Measurements from ENCODE around the gene WDFY2.
A peak's percentile ranks its signal among the peaks of the same experiment; 100 is the strongest.

The WDFY2 gene

GRCh38 chr13:51727634-51728274 lies 143.5 kb downstream of the WDFY2 start:
- Histone ChIP-seq H3K27ac (no peak overlapping the region), H3K36me3 (peaks cover 37% of the 10 kb centered on the region), H3K9me3 (no peaks in the 10 kb centered on the region), H3K4me1 (ENCODE audit: control insufficient read depth in 1 of 2, insufficient read depth in 1 of 2, low read depth in 1 of 2, low read length in 1 of 2) (peaks cover 3% of the 10 kb centered on the region in 2 experiments), H3K27me3 (no peaks in the 10 kb centered on the region), H3K4me3 (ENCODE audit: low read depth in 1 of 2, low read length in 1 of 2) (no peak overlapping the region)
- no peak for TF ChIP-seq CTCF (IDR thresholded peaks at IDR 0.05)

- H3K27ac ChIP-seq = no peak overlapping the region
- no peak for TF ChIP-seq CTCF (IDR thresholded peaks at IDR 0.05)
- peaks cover 37% of the 10 kb centered on the region for H3K36me3 ChIP-seq
- no peaks in the 10 kb centered on the region for H3K27me3 ChIP-seq
- H3K9me3 ChIP-seq = no peaks in the 10 kb centered on the region
- H3K4me3 ChIP-seq (ENCODE audit: low read depth in 1 of 2, low read length in 1 of 2) = no peak overlapping the region
- H3K4me1 ChIP-seq (ENCODE audit: control insufficient read depth in 1 of 2, insufficient read depth in 1 of 2, low read depth in 1 of 2, low read length in 1 of 2) = peaks cover 5 to 6% of the 10 kb centered on the region in 2 experiments
Measured at GRCh38 chr13:51728275-51728673, 144.0 kb downstream of the WDFY2 start.

- no peak overlapping the region for H3K27ac ChIP-seq
Measured at GRCh38 chr13:51728972-51729371, 144.7 kb downstream of the WDFY2 start.

GRCh38 chr13:51729866-51730553 lies 145.7 kb downstream of the WDFY2 start:
- Histone ChIP-seq H3K27me3 (no peaks in the 10 kb centered on the region), H3K36me3 (peaks cover 32% of the 10 kb centered on the region), H3K4me1 (ENCODE audit: control insufficient read depth in 1 of 2, insufficient read depth in 1 of 2, low read depth in 1 of 2, low read length in 1 of 2) (peaks cover 17 to 22% of the 10 kb centered on the region in 2 experiments), H3K4me3 (ENCODE audit: low read depth in 1 of 2, low read length in 1 of 2) (no peak overlapping the region), H3K9me3 (no peaks in the 10 kb centered on the region), H3K27ac (no peak overlapping the region)
- TF ChIP-seq CTCF (IDR thresholded peaks at IDR 0.05) = no peak

More at GRCh38 chr13:51728972-51729371, 144.7 kb downstream of the WDFY2 start:
- Histone ChIP-seq H3K27me3 (no peaks in the 10 kb centered on the region), H3K4me1 (ENCODE audit: control insufficient read depth in 1 of 2, insufficient read depth in 1 of 2, low read depth in 1 of 2, low read length in 1 of 2) (peaks cover 12 to 13% of the 10 kb centered on the region in 2 experiments), H3K4me3 (ENCODE audit: low read depth in 1 of 2, low read length in 1 of 2) (no peak overlapping the region), H3K9me3 (no peaks in the 10 kb centered on the region), H3K36me3 (peaks cover 37% of the 10 kb centered on the region)
- no peak for TF ChIP-seq CTCF (IDR thresholded peaks at IDR 0.05)

- H3K27me3 ChIP-seq = no peaks in the 10 kb centered on the region
- H3K36me3 ChIP-seq = peaks cover 29% of the 10 kb centered on the region
- H3K4me3 ChIP-seq (ENCODE audit: low read depth in 1 of 2, low read length in 1 of 2) = no peak overlapping the region
- H3K9me3 ChIP-seq = no peaks in the 10 kb centered on the region
- no peak for TF ChIP-seq CTCF (IDR thresholded peaks at IDR 0.05)
- peaks cover 17 to 23% of the 10 kb centered on the region in 2 experiments for H3K4me1 ChIP-seq (ENCODE audit: control insufficient read depth in 1 of 2, insufficient read depth in 1 of 2, low read depth in 1 of 2, low read length in 1 of 2)
- H3K27ac ChIP-seq = peak overlapping the region; percentile 41
Measured at GRCh38 chr13:51730927-51731326, 146.7 kb downstream of the WDFY2 start.
